Measurements from ENCODE around the gene GAMT.
A peak's percentile ranks its signal among the peaks of the same experiment; 100 is the strongest.

GAMT gene

DNA sequence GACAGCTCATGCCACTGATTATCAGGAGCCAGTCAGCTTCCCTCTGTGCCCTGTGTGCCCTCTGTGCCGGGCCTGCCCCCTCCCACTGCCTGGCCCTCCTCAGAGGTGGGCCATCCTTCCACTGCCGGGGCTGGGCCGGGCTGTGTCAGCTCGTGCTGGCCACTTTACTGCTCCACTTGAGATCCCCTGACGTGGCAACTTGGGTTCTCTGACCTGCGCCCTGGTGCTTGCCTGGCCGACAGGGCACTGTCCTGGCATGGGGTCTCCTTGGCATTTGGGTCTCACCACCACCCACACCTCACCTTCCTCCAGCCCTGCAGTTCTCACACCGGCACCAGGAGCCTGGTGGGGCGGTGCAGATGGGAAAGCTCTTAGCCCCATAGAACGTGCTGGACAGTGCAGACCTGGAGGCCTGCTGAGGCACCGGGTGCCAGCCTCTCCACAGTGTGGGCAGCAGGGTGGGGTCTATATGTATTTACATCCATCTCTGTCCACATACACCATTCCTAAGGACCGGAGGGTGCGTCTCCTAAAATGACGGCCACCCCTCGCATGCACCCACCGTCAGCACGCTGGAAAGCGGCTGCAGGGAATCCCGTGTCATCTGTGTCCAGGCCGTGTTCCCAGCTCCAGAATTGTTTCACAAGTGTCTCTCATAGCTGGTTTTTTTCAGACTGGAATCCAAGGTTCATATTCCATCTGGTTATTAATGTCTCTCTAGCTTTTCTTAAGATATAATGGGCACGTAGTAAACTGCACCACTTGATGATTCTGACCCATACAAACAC is 17.8 kb upstream of the GAMT start:
- H3K27me3 ChIP-seq (ENCODE audit: control insufficient read depth in 2 of 2, insufficient read depth in 2 of 2, low read length in 2 of 2) = no peaks in the 10 kb centered on the region
- H3K4me1 ChIP-seq (ENCODE audit: control insufficient read depth in 2 of 2, insufficient read depth in 2 of 2, low read length in 2 of 2) = peaks cover 16 to 19% of the 10 kb centered on the region in 2 donors
- H3K27ac ChIP-seq (ENCODE audit: low read depth in 2 of 2, low read length in 2 of 2) = no peak overlapping the region
- H3K4me3 ChIP-seq (ENCODE audit: low read length in 2 of 2) = no peak overlapping the region
- H3K36me3 ChIP-seq (ENCODE audit: control insufficient read depth in 2 of 2, insufficient read depth in 2 of 2, low read length in 2 of 2) = peaks cover 53 to 67% of the 10 kb centered on the region in 2 donors
- no peaks in the 10 kb centered on the region for H3K9me3 ChIP-seq (ENCODE audit: control insufficient read depth in 2 of 2, low read length in 2 of 2)
- no peak overlapping the region for H3K9ac ChIP-seq (ENCODE audit: low read depth in 1 of 2, low read length in 2 of 2)

DNA sequence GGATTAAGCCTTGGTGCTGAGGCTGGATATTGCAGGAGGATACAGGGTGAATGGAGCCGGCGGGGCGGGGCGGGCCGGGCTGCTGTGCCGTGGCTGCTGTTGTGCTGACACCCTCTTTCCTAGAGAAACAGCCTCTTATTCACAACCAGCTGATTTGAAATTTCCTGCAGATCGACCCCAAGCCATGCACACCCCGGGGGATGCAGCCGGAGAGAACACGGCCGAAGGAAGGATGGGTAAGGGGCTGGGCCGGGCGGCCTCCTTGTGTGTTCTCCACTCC is 17.1 kb upstream of the GAMT start:
- Histone ChIP-seq H3K9me3 (ENCODE audit: control insufficient read depth in 2 of 2, low read length in 2 of 2) (no peaks in the 10 kb centered on the region), H3K36me3 (ENCODE audit: control insufficient read depth in 2 of 2, insufficient read depth in 2 of 2, low read length in 2 of 2) (peaks cover 46 to 64% of the 10 kb centered on the region in 2 donors), H3K27ac (ENCODE audit: low read depth in 2 of 2, low read length in 2 of 2) (no peak overlapping the region), H3K4me1 (ENCODE audit: control insufficient read depth in 2 of 2, insufficient read depth in 2 of 2, low read length in 2 of 2) (peaks cover 16 to 19% of the 10 kb centered on the region in 2 donors), H3K27me3 (ENCODE audit: control insufficient read depth in 2 of 2, insufficient read depth in 2 of 2, low read length in 2 of 2) (no peaks in the 10 kb centered on the region), H3K4me3 (ENCODE audit: low read length in 2 of 2) (no peak overlapping the region), H3K9ac (ENCODE audit: low read depth in 1 of 2, low read length in 2 of 2) (no peak overlapping the region)

DNA sequence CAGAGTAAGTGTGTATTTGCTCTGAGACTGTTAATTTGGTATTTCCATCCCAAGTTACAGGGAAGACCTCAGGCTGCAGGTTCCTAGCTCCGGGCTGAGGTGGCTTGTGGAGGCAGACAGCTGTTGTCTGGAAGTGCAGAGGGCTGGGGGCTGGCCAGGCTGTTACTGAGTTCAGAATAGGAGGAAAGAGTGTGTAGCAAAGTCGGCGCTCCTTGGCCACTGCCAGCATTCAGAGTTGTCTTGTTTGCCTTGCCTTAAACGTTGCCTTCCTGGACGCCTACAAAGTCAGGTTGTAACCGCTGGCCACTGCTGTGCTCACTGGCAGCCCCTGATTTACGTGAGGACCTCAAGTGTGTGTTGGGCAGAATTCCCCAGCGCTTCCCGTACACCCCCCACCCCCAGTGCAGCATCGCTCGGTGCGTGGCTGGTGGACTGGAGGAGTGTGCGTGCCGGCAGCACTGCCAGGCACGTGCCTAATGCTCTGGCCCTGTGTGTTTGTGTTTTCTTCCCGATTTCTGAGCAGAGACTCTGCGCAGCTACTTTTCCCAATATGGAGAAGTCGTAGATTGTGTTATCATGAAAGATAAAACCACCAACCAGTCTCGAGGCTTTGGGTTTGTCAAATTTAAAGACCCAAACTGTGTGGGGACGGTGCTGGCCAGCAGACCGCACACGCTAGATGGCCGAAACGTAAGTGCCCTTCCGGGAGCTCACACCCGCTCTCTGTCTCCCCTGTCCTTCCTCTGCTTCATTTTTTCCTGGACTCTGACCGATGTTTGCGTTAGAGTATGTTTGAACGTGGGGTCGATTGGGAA is 16.5 kb upstream of the GAMT start:
- Histone ChIP-seq H3K36me3 (ENCODE audit: control insufficient read depth in 2 of 2, insufficient read depth in 2 of 2, low read length in 2 of 2) (peaks cover 46 to 63% of the 10 kb centered on the region in 2 donors), H3K4me1 (ENCODE audit: control insufficient read depth in 2 of 2, insufficient read depth in 2 of 2, low read length in 2 of 2) (peaks cover 16 to 19% of the 10 kb centered on the region in 2 donors)

DNA sequence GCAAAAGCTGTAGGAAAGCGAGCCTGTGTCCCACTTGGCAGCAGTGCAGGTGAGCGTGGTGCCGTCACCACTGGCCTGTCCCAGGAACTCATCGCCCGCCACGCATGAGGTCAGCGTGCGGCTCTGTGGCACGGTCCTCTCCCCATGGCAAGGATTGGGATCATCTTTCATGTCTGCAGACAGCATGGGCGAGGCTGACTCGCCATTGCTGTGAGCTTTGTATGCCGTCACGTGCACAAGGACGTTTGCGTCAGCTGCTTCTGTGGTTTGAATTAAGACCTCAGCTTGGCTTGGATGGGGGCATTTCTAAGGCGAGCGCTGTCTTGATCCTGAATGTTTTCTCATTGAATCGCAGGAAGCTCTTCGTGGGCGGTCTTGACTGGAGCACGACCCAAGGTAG is 15.8 kb upstream of the GAMT start:
- Histone ChIP-seq H3K4me1 (ENCODE audit: control insufficient read depth in 2 of 2, insufficient read depth in 2 of 2, low read length in 2 of 2) (peaks cover 19% of the 10 kb centered on the region in 2 donors), H3K27ac (ENCODE audit: low read depth in 2 of 2, low read length in 2 of 2) (no peak overlapping the region), H3K4me3 (ENCODE audit: low read length in 2 of 2) (no peak overlapping the region), H3K9ac (ENCODE audit: low read depth in 1 of 2, low read length in 2 of 2) (no peak overlapping the region), H3K9me3 (ENCODE audit: control insufficient read depth in 2 of 2, low read length in 2 of 2) (no peaks in the 10 kb centered on the region), H3K36me3 (ENCODE audit: control insufficient read depth in 2 of 2, insufficient read depth in 2 of 2, low read length in 2 of 2) (peaks cover 40 to 63% of the 10 kb centered on the region in 2 donors), H3K27me3 (ENCODE audit: control insufficient read depth in 2 of 2, insufficient read depth in 2 of 2, low read length in 2 of 2) (no peaks in the 10 kb centered on the region)

More for the DNA sequence above, 16.5 kb upstream of the GAMT start:
- no peaks in the 10 kb centered on the region for H3K27me3 ChIP-seq (ENCODE audit: control insufficient read depth in 2 of 2, insufficient read depth in 2 of 2, low read length in 2 of 2)
- H3K27ac ChIP-seq (ENCODE audit: low read depth in 2 of 2, low read length in 2 of 2) = no peak overlapping the region
- H3K4me3 ChIP-seq (ENCODE audit: low read length in 2 of 2) = no peak overlapping the region
- no peaks in the 10 kb centered on the region for H3K9me3 ChIP-seq (ENCODE audit: control insufficient read depth in 2 of 2, low read length in 2 of 2)
- no peak overlapping the region for H3K9ac ChIP-seq (ENCODE audit: low read depth in 1 of 2, low read length in 2 of 2)

DNA sequence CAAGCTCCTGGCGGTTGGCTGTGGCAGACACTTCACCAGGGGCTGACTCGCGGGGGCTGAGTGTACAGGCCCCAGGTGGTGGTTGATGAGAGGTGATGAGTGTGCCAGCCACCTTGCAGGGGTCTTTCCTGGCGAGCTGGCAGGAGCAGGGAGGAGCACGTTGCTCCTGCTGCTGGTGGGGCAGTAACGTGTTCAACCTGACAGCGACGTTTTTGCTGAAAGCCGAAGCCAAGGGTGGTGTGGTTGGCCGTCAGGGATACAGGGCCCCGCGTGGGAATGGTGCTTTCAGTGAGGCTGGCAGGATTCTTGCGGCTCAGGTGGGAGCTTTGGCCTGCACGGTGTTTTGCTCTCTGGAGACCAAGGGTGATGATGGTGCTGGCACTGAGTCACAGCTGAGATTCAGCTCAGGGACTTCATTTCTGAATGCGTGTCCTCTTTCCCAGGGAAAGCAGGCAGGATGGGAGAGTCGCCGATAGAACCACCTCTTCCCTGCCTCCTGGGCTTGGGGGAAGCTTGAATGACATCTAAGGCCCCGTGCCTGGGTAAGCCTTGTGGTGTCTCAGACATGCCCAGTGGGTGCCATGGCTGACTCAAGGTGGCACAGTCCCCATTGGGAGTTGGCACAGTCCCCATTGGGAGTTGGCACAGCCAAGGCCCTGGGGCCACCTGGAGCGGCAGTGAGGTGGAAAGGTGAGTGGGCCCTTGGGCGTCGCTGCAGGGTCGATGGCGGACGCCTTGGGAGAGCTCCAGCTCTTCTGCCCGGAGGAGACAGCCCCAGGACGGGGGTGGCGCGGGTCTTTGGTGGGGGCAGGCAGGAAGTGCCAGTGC is 14.9 kb upstream of the GAMT start:
- H3K9me3 ChIP-seq (ENCODE audit: control insufficient read depth in 2 of 2, low read length in 2 of 2) = no peaks in the 10 kb centered on the region
- peak overlapping the region; percentile 9 to 59 for H3K9ac ChIP-seq (ENCODE audit: low read depth in 1 of 2, low read length in 2 of 2)
- H3K4me1 ChIP-seq (ENCODE audit: control insufficient read depth in 2 of 2, insufficient read depth in 2 of 2, low read length in 2 of 2) = peaks cover 19 to 27% of the 10 kb centered on the region in 2 donors
- peaks cover 37 to 57% of the 10 kb centered on the region in 2 donors for H3K36me3 ChIP-seq (ENCODE audit: control insufficient read depth in 2 of 2, insufficient read depth in 2 of 2, low read length in 2 of 2)
- no peak overlapping the region for H3K4me3 ChIP-seq (ENCODE audit: low read length in 2 of 2)
- no peaks in the 10 kb centered on the region for H3K27me3 ChIP-seq (ENCODE audit: control insufficient read depth in 2 of 2, insufficient read depth in 2 of 2, low read length in 2 of 2)
- peak overlapping the region; percentile 66 to 68 for H3K27ac ChIP-seq (ENCODE audit: low read depth in 2 of 2, low read length in 2 of 2)

DNA sequence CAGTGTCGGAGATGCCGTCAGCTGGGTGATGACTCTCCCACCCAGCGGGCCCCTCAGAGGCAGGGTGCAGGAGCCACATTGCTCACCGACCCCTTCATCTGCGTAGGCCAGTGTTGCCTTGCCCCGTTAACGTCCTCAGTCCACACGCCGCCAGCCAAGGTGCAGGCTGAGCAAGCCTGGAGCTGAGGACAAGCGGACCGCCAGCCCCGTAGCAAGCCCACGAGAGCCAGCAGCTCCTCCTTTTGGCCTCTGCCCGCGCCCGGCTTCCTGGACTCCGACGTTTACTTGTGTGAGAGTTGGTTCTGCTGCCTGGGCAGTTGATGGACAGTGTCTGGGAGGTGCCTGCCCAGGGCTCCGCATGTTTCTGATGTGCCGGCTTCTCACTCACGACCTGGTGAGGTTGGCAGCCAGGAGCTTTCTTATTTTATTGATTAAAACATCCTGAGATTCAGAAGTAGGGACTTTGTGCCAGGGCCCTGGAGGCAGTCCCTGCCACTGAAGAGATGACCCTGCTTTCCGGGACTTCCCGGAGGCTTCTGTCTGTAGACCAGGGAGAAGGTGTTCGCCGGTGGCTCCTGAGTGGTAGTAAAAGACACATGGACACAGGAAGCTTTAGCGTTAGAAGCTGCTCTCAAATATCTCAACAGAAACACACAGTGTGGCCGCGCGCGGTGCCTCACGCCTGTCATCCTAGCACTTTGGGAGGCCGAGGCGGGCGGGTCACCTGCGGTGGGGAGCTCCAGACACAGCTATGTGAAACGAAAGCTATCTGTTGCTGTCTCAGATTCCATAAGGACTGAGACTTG is 11.9 kb upstream of the GAMT start:
- peaks cover 41 to 51% of the 10 kb centered on the region in 2 donors for H3K4me1 ChIP-seq (ENCODE audit: control insufficient read depth in 2 of 2, insufficient read depth in 2 of 2, low read length in 2 of 2)

DNA sequence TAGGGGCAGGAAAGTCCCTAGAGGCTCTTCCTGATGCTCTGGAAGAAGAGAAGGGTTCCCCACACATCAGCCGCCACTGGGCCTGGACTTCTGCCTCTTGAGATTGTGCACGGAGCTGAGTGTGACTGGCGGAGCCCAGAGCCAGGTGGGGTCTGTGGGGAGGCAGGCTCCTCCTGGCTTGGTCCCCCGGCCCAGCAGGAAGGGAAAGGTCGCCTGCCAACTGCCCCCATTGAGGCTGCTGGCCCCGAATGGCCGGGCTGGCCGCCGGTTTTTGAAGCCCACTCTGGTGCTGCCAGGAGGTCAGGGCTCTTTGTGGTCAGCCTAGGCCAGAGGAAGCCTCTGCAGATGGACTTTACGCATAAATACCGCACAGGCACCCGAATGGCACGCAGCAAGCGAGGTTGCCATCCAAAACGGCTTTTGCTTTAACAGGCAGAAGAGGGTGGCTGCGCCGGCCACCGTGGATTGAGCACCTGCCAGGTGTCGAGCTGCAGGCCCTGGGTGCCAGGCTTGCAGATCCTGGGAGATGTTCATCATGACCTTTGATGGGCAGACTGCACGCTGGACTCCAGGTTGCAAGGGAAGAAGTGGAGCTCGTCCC is 11.1 kb upstream of the GAMT start:
- H3K4me3 ChIP-seq (ENCODE audit: low read length in 2 of 2) = no peak overlapping the region
- no peak overlapping the region for H3K9ac ChIP-seq (ENCODE audit: low read depth in 1 of 2, low read length in 2 of 2)

More for the DNA sequence above, 11.9 kb upstream of the GAMT start:
- Histone ChIP-seq H3K27me3 (ENCODE audit: control insufficient read depth in 2 of 2, insufficient read depth in 2 of 2, low read length in 2 of 2) (no peaks in the 10 kb centered on the region), H3K9ac (ENCODE audit: low read depth in 1 of 2, low read length in 2 of 2) (no peak overlapping the region), H3K4me3 (ENCODE audit: low read length in 2 of 2) (no peak overlapping the region), H3K27ac (ENCODE audit: low read depth in 2 of 2, low read length in 2 of 2) (no peak overlapping the region), H3K9me3 (ENCODE audit: control insufficient read depth in 2 of 2, low read length in 2 of 2) (no peaks in the 10 kb centered on the region), H3K36me3 (ENCODE audit: control insufficient read depth in 2 of 2, insufficient read depth in 2 of 2, low read length in 2 of 2) (peaks cover 14 to 37% of the 10 kb centered on the region in 2 donors)

DNA sequence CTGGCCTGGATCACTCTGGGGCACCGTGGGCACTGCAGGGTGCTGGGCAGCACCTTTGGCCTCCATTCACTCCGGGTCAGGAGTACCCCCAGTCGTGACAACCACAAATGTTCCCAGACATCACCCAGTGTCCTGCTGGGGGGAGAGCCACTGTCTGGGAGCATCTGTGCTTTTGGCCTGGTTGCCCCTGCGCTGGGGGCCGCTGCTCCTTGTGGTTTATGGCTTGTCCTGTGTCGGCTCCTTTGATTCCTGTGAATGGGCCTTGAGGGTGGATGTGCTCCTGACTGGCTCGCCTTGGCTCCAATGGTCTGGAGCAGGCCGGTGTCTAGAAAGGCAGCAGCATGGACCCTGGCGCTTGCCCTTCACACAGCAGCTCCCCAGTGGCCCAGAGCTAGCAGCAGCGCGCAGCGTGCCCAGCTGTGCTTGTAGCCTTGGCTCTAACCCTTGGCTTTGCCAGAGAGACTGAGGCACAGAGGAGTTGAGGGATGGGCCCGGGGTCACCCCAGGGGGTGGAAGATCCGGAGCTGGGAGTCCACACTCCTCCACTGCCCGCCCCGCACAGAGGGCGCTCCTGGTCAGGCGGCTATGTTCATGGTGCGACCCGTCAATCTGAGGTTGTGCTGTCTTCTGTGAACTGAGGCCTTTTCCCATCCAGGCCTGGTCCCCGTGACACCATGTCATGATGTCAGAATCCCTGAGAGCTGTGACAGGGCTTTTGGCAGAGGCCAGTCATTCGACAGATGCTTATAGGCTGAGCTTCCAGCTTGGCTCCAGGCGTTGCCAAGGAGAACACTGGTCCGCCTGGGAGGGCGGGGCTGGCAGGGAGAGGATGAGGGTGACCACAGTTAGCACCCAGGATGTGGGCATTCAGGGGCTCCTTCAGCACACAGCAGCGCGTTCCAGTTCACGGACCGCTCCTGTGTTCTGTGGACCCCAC is 10.2 kb upstream of the GAMT start:
- Histone ChIP-seq H3K27ac (ENCODE audit: low read depth in 2 of 2, low read length in 2 of 2) (no peak overlapping the region), H3K4me3 (ENCODE audit: low read length in 2 of 2) (no peak overlapping the region), H3K27me3 (ENCODE audit: control insufficient read depth in 2 of 2, insufficient read depth in 2 of 2, low read length in 2 of 2) (no peaks in the 10 kb centered on the region), H3K9ac (ENCODE audit: low read depth in 1 of 2, low read length in 2 of 2) (no peak overlapping the region), H3K4me1 (ENCODE audit: control insufficient read depth in 2 of 2, insufficient read depth in 2 of 2, low read length in 2 of 2) (peaks cover 45 to 53% of the 10 kb centered on the region in 2 donors), H3K36me3 (ENCODE audit: control insufficient read depth in 2 of 2, insufficient read depth in 2 of 2, low read length in 2 of 2) (peaks cover 7 to 27% of the 10 kb centered on the region in 2 donors), H3K9me3 (ENCODE audit: control insufficient read depth in 2 of 2, low read length in 2 of 2) (no peaks in the 10 kb centered on the region)

More for the DNA sequence above, 11.1 kb upstream of the GAMT start:
- Histone ChIP-seq H3K27ac (ENCODE audit: low read depth in 2 of 2, low read length in 2 of 2) (no peak overlapping the region), H3K36me3 (ENCODE audit: control insufficient read depth in 2 of 2, insufficient read depth in 2 of 2, low read length in 2 of 2) (peaks cover 11 to 31% of the 10 kb centered on the region in 2 donors), H3K27me3 (ENCODE audit: control insufficient read depth in 2 of 2, insufficient read depth in 2 of 2, low read length in 2 of 2) (no peaks in the 10 kb centered on the region), H3K4me1 (ENCODE audit: control insufficient read depth in 2 of 2, insufficient read depth in 2 of 2, low read length in 2 of 2) (peaks cover 41 to 51% of the 10 kb centered on the region in 2 donors), H3K9me3 (ENCODE audit: control insufficient read depth in 2 of 2, low read length in 2 of 2) (no peaks in the 10 kb centered on the region)

All from mucosa of rectum (tissue), 2 donors.